ENCODE data around the gene LILRB3.
"Not testable (repeated sequence)": the region's sequence is repeated elsewhere in the genome, so short reads cannot be mapped to it uniquely, and the experiment has no call there.

The LILRB3 gene

DNA sequence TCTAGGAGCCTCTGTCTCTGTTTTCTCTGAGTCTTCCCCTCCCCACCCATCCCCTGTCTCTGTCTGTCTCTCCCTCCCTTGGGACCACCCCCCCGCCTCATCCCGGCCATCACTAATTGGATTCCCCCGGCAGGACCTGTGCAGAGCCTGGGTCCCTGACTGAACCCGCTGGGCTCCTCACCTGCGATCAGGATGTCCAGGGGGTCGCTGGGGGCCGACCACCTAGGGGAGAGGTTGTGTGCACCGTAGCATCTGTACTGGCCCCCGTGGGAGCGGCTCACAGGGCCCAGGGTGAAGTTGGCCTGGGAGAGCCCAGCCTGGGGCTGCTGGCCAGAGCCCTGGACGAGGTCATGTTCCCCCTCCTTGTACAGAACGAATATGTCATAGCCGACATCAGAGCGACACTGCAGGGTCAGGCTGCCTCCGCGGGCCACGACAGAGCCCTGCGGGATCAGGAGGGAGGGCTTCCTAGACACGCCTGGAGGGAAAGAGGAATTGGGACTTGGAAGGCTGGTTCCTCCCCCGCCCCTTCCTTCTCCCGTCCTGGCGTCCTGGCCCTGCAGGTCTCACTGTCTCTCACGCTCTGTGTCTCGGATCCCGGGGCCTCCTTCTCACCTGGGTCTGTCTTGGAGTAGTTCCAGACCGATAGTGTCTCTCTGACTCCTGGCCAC lies 32.4 kb upstream of the LILRB3 start:
- H3K27ac ChIP-seq (ENCODE audit: low read depth, low read length) = no peak overlapping the region
- no peaks in the 10 kb centered on the region for H3K36me3 ChIP-seq (ENCODE audit: insufficient read depth, low read length)
- H2AFZ ChIP-seq (ENCODE audit: low read length, unreplicated experiment) = no peak overlapping the region
- H3K27me3 ChIP-seq (ENCODE audit: insufficient read depth, low read length) = peaks cover 38% of the 10 kb centered on the region
- H3K4me1 ChIP-seq (ENCODE audit: control insufficient read depth, insufficient read depth, low read length, unreplicated experiment) = peaks cover 2% of the 10 kb centered on the region
- no peak overlapping the region for H3K4me3 ChIP-seq (ENCODE audit: low read depth, low read length)
- H3K79me2 ChIP-seq (ENCODE audit: control insufficient read depth, insufficient read depth, low read length, unreplicated experiment) = no peaks in the 10 kb centered on the region

DNA sequence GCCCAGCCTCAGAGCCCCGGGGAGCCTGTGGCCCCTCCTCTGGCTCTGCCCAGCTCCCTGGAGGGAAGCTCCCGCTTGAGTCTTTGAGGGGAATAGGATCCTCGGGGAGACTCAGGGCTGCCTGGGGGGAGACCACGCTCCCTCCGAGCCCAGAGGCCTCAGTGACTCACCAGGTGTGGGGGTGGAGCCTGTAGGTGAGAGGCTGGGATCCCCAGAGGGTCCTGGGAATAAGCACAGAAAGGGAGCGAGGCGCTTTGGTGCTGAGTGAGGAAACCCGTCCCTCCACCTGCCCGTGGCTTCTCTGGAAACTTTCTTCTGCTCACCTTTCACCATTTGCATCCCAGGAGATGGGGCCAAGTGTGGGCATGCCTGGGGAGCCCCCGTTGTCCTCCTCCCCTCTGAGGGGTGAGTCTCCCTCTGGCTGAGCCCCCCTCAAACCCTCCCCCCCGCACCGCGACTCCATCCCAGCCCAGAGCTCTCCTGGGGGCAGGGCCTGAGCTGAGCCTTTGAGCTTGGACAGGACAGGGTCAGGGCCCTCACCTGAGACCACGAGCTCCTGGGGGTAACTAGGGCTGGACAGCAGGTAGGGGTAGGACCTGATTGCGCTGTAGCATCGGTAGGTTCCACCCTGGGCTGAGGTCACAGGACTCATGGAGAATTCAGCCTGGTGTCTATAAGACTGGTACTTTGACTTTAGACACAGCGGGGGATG lies 31.5 kb upstream of the LILRB3 start:
- H2AFZ ChIP-seq (ENCODE audit: low read length, unreplicated experiment) = no peak overlapping the region
- H3K4me1 ChIP-seq (ENCODE audit: control insufficient read depth, insufficient read depth, low read length, unreplicated experiment) = peaks cover 2% of the 10 kb centered on the region
- no peaks in the 10 kb centered on the region for H3K36me3 ChIP-seq (ENCODE audit: insufficient read depth, low read length)
- H3K27me3 ChIP-seq (ENCODE audit: insufficient read depth, low read length) = peaks cover 32% of the 10 kb centered on the region
- no peak overlapping the region for H3K27ac ChIP-seq (ENCODE audit: low read depth, low read length)
- no peaks in the 10 kb centered on the region for H3K79me2 ChIP-seq (ENCODE audit: control insufficient read depth, insufficient read depth, low read length, unreplicated experiment)
- H3K4me3 ChIP-seq (ENCODE audit: low read depth, low read length) = no peak overlapping the region

DNA sequence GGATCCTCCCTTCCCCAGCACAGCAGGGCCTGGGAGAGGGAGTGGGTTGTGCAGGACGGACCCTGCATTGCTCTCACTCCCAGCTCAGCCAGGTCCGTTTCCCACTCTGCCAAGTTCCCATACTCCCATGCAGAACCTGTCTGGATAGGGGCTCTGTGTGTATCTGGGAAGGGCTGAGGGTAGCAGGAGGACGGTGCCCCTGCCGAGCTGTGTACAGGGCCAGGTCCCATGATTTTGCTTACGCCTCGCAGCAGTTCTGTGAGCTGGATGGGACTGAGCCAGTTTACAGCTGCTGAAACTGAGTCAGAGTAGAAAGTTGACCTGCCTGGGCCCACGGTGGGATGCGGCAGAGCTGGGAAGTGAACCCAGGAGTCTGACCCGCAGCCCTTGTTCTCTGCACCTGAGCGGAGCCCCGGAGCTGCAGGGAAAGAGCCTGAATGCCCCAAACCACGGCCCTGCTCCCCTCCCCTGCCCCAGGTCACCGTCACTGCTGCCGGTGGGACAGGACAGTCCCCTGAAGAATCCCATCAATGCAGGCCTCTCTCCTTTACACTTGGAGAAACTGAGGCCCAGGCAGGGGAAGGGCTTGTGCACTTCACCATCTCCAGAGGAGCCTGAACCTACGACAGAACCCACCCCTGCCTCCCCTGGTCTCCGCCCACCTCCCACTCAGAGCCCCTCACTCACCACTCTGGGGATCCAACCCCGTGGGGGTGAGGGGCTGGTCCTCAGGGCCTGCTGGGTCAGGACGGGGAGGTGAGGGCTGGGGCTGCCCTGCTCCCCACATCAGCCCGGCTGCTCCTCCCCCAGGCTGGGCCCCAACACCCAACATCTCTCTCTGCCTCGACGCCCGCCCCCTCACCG lies 30.8 kb upstream of the LILRB3 start:
- no peak overlapping the region for H3K4me3 ChIP-seq (ENCODE audit: low read depth, low read length)
- H3K36me3 ChIP-seq (ENCODE audit: insufficient read depth, low read length) = no peaks in the 10 kb centered on the region
- H3K79me2 ChIP-seq (ENCODE audit: control insufficient read depth, insufficient read depth, low read length, unreplicated experiment) = no peaks in the 10 kb centered on the region
- H3K27ac ChIP-seq (ENCODE audit: low read depth, low read length) = no peak overlapping the region
- H3K27me3 ChIP-seq (ENCODE audit: insufficient read depth, low read length) = peaks cover 32% of the 10 kb centered on the region
- peaks cover 2% of the 10 kb centered on the region for H3K4me1 ChIP-seq (ENCODE audit: control insufficient read depth, insufficient read depth, low read length, unreplicated experiment)
- no peak overlapping the region for H2AFZ ChIP-seq (ENCODE audit: low read length, unreplicated experiment)

DNA sequence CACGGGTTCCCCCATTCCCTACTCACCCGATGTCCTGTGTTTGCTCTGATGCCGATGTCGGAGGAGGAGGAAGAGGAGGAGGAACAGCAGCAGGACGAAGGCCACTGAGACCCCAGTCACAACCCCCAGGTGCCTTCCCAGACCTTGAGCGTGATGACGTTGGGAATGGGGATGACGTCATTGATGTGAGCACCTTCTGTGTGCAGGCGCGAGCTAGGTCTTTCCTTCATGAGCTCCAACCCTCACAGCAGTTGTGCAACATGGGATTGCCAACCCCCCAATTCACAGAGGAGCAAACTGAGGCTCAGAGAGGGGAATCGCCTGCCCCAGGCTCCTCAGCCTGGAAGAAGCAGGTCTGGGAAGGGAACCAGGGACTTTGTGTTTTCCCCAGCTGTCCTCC lies 30.0 kb upstream of the LILRB3 start:
- Histone ChIP-seq H2AFZ (ENCODE audit: low read length, unreplicated experiment) (no peak overlapping the region), H3K36me3 (ENCODE audit: insufficient read depth, low read length) (no peaks in the 10 kb centered on the region), H3K4me1 (ENCODE audit: control insufficient read depth, insufficient read depth, low read length, unreplicated experiment) (peaks cover 2% of the 10 kb centered on the region), H3K27ac (ENCODE audit: low read depth, low read length) (no peak overlapping the region), H3K4me3 (ENCODE audit: low read depth, low read length) (no peak overlapping the region), H3K27me3 (ENCODE audit: insufficient read depth, low read length) (peaks cover 32% of the 10 kb centered on the region), H3K79me2 (ENCODE audit: control insufficient read depth, insufficient read depth, low read length, unreplicated experiment) (no peaks in the 10 kb centered on the region)

DNA sequence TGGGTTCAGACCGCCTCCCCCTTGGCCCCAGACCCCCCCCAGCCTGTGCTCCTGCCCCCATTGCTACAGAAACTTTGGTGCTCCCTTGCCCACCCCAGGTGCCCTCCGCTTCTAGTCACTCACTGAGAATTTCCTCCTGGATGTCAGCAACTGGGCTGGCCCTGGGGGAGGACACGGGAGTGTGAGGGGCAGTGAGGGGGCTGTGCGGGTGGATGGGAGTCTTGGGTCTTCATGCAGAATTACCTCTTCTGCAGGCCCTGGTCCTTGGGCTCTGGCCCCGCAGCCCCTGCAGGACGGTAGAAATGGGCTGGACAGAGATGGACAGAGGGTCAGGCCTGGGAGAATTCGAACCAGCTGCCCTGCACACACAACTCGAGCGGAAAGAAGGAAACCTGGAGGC lies 29.4 kb upstream of the LILRB3 start:
- Histone ChIP-seq H3K4me1 (ENCODE audit: control insufficient read depth, insufficient read depth, low read length, unreplicated experiment) (peaks cover 2% of the 10 kb centered on the region), H3K79me2 (ENCODE audit: control insufficient read depth, insufficient read depth, low read length, unreplicated experiment) (no peaks in the 10 kb centered on the region), H3K36me3 (ENCODE audit: insufficient read depth, low read length) (no peaks in the 10 kb centered on the region), H3K4me3 (ENCODE audit: low read depth, low read length) (no peak overlapping the region), H3K27ac (ENCODE audit: low read depth, low read length) (no peak overlapping the region), H3K27me3 (ENCODE audit: insufficient read depth, low read length) (peaks cover 26% of the 10 kb centered on the region), H2AFZ (ENCODE audit: low read length, unreplicated experiment) (no peak overlapping the region)

DNA sequence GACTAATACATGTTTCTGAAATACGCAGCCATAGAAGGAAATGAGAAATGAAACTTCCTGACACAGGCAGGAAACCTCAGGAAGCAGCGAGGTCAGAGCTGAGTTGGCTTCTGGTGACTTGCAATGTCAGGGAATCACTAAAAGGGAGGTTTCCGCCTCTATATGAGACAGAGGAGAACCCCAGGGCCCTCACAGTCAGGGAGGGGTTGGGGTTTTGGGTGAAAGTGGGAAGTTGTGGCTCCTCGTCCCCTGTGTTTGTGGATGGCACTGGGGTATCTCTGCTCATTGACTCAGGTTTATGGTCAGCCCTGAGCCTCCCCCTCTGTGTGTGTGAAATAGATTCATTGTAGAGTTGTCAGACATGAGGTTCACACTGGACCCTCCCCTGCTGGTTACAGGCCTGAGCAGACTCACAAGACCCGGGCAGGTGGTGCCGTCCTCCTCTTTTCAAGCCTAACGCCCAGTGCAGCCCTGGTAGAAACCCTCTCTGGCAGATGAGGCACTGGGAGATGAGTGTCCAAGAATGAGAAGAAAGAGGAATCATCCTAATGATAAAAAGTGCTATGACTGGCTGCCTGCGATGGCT lies 25.3 kb upstream of the LILRB3 start:
- H2AFZ ChIP-seq (ENCODE audit: low read length, unreplicated experiment) = no peak overlapping the region
- no peaks in the 10 kb centered on the region for H3K36me3 ChIP-seq (ENCODE audit: insufficient read depth, low read length)
- H3K27me3 ChIP-seq (ENCODE audit: insufficient read depth, low read length) = 0 out of 2 replicates have a peak, but pooled peaks cover 4% of the 10 kb centered on the region
- no peak overlapping the region for H3K4me3 ChIP-seq (ENCODE audit: low read depth, low read length)
- no peak overlapping the region for H3K27ac ChIP-seq (ENCODE audit: low read depth, low read length)
- H3K79me2 ChIP-seq (ENCODE audit: control insufficient read depth, insufficient read depth, low read length, unreplicated experiment) = no peaks in the 10 kb centered on the region
- H3K4me1 ChIP-seq (ENCODE audit: control insufficient read depth, insufficient read depth, low read length, unreplicated experiment) = peaks cover 2% of the 10 kb centered on the region

DNA sequence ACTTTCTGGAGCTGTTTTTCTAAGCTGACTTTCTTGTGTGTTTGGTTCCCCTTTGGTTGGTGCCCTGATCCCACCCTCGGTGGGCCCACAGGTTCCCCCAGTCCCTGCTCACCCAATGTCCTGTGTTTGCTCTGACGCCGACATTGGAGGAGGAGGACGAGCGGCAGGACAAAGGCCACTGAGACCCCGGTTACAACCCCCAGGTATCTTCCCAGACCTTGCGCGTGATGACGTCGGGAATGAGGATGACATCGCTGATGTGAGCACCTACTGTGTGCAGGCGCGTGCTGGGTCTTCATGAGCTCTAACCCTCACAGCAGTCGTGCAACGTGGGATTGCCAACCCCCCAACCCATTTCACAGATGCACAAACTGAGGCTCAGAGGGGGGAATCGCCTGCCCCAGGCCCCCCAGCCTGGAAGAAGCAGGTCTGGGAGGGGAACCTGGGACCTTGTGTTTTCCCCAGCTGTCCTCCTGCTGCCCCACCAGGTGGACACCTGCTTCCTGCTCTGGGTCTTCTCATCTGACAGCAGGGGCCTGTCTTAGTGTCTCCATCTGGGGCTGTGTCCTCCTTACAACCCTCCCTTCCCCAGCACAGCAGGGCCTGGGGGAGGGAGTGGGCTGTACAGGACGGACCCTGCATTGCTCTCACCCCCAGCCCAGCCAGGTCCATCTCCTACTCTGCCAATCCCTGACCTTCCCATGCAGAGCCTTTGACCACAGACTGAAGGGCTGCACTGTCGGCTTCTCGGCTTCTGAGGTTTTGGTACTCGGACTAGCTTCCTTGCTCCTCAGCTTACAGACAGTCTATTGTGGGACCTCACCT lies 24.5 kb upstream of the LILRB3 start:
- Histone ChIP-seq H3K36me3 (ENCODE audit: insufficient read depth, low read length) (no peaks in the 10 kb centered on the region), H2AFZ (ENCODE audit: low read length, unreplicated experiment) (no peak overlapping the region), H3K79me2 (ENCODE audit: control insufficient read depth, insufficient read depth, low read length, unreplicated experiment) (no peaks in the 10 kb centered on the region), H3K4me3 (ENCODE audit: low read depth, low read length) (no peak overlapping the region), H3K4me1 (ENCODE audit: control insufficient read depth, insufficient read depth, low read length, unreplicated experiment) (peaks cover 2% of the 10 kb centered on the region), H3K27me3 (ENCODE audit: insufficient read depth, low read length) (no peaks in the 10 kb centered on the region), H3K27ac (ENCODE audit: low read depth, low read length) (no peak overlapping the region)

DNA sequence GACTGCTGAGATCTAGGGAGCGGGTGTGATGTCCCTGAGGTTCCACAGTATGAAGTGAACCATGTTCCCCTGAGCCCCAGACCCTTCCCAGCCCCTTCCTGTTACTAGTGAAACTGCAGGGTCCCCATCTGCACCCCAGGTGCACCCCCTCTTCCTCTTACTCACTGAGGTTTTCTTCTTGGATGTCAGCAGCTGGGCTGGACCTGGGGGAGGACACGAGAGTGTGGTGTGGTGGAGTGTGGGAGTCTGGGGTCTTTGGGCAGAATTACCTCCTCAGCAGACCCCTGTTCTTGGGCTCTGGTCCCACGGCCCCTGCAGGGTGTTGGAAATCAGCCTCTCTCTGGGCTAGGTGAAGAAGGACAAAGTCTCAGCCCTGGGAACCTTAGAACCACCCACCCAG lies 23.1 kb upstream of the LILRB3 start:
- no peaks in the 10 kb centered on the region for H3K79me2 ChIP-seq (ENCODE audit: control insufficient read depth, insufficient read depth, low read length, unreplicated experiment)
- H3K36me3 ChIP-seq (ENCODE audit: insufficient read depth, low read length) = no peaks in the 10 kb centered on the region
- H3K27me3 ChIP-seq (ENCODE audit: insufficient read depth, low read length) = no peaks in the 10 kb centered on the region
- no peak overlapping the region for H3K4me3 ChIP-seq (ENCODE audit: low read depth, low read length)
- H3K4me1 ChIP-seq (ENCODE audit: control insufficient read depth, insufficient read depth, low read length, unreplicated experiment) = peaks cover 2% of the 10 kb centered on the region
- no peak overlapping the region for H2AFZ ChIP-seq (ENCODE audit: low read length, unreplicated experiment)
- no peak overlapping the region for H3K27ac ChIP-seq (ENCODE audit: low read depth, low read length)

DNA sequence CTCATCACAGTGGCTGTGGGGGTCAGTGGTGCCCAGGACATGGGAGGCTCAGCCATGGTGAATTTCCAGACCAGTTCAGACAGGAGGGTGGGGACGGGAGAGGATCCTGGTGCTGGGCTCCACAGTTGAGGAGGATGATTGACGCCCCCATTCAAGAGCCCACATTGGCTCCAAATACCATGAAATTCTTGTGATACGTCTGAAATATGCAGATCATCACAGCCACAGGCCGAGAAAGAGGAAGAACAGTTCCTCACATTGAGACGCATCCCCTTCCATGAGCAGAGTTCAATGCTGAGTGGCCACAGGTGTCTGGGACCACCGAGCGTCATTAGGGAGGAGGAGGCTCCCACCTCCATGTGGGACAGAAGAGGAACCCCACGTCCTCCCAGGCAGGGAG lies 21.0 kb upstream of the LILRB3 start:
- not testable (repeated sequence) for H2AFZ ChIP-seq (ENCODE audit: low read length, unreplicated experiment); H3K4me1 ChIP-seq (ENCODE audit: control insufficient read depth, insufficient read depth, low read length, unreplicated experiment); H3K4me3 ChIP-seq (ENCODE audit: low read depth, low read length); H3K79me2 ChIP-seq (ENCODE audit: control insufficient read depth, insufficient read depth, low read length, unreplicated experiment); H3K36me3 ChIP-seq (ENCODE audit: insufficient read depth, low read length); H3K27me3 ChIP-seq (ENCODE audit: insufficient read depth, low read length); H3K27ac ChIP-seq (ENCODE audit: low read depth, low read length)

DNA sequence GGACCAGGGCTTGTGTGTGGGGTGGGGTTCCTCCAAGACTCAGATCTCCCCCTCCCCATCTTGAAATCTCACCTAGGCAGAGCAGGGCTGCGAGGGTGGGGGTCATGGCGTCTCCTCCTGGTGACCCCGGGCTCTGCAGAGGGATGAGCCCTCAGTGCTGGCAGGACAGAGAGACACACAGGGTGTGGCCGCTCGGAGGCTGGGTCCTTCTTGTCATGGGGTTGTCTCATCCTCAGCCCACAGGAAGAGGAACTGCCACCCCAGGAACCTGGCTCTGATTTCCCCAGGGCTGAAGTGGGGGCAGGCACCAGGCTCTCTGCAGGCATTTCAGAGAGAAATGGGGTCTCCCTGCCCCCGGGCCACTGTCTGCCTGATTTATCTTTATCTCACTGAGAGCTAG lies 19.8 kb upstream of the LILRB3 start, which contains the start of gene LILRA6:
LILRA6 (minus strand) TSS at position 145 of the 400 bp plus-strand sequence.
- not testable (repeated sequence) for H3K4me3 ChIP-seq (ENCODE audit: low read depth, low read length); H3K27me3 ChIP-seq (ENCODE audit: insufficient read depth, low read length); H2AFZ ChIP-seq (ENCODE audit: low read length, unreplicated experiment); H3K79me2 ChIP-seq (ENCODE audit: control insufficient read depth, insufficient read depth, low read length, unreplicated experiment); H3K36me3 ChIP-seq (ENCODE audit: insufficient read depth, low read length); H3K4me1 ChIP-seq (ENCODE audit: control insufficient read depth, insufficient read depth, low read length, unreplicated experiment); H3K27ac ChIP-seq (ENCODE audit: low read depth, low read length)
